Measurements from ENCODE around the gene RAI1.

Gene RAI1

GRCh38 chr17:17696882-17697633 lies 15.8 kb downstream of the RAI1 start:
- DNase-seq (ENCODE audit: low read depth): no peak
- TF ChIP-seq, protein P1, sequence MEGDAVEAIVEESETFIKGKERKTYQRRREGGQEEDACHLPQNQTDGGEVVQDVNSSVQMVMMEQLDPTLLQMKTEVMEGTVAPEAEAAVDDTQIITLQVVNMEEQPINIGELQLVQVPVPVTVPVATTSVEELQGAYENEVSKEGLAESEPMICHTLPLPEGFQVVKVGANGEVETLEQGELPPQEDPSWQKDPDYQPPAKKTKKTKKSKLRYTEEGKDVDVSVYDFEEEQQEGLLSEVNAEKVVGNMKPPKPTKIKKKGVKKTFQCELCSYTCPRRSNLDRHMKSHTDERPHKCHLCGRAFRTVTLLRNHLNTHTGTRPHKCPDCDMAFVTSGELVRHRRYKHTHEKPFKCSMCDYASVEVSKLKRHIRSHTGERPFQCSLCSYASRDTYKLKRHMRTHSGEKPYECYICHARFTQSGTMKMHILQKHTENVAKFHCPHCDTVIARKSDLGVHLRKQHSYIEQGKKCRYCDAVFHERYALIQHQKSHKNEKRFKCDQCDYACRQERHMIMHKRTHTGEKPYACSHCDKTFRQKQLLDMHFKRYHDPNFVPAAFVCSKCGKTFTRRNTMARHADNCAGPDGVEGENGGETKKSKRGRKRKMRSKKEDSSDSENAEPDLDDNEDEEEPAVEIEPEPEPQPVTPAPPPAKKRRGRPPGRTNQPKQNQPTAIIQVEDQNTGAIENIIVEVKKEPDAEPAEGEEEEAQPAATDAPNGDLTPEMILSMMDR (conservative IDR thresholded peaks at IDR 0.05; ENCODE audit: low read depth, low read length): no peak

GRCh38 chr17:17698371-17698770 lies 17.1 kb downstream of the RAI1 start:
- TF ChIP-seq, protein P1 (conservative IDR thresholded peaks at IDR 0.05; ENCODE audit: low read depth, low read length): no peak
- no peak for DNase-seq (ENCODE audit: low read depth)
- no peak overlapping the region for H3K4me3 ChIP-seq (ENCODE audit: low read length)

More at GRCh38 chr17:17696882-17697633, 15.8 kb downstream of the RAI1 start:
- H3K4me3 ChIP-seq (ENCODE audit: low read length): no peak overlapping the region

DNA sequence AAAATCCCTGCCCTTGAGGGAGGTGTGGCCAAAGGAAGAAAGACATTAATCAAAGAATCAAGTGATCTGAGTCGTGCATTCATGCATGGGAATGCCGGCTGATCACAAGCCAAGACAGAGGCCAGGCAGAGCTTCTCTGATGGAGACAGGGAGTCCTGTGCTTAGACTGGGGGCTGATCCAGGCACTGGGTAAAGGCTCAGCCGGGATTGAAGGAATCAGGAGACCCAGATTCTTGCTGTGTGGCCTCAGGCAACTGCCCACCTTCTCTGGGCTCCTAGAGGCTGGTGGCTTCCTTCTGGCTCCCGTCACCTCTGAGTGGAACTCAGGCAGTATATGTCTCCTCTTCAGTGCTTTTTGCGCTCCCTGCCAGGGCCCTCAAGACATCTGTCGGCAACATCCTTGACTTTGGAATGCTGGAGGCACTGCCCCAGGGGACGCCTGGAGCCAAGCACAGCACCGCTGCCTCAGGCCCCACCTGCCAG lies 17.7 kb downstream of the RAI1 start:
- TF ChIP-seq, protein P1 (conservative IDR thresholded peaks at IDR 0.05; ENCODE audit: low read depth, low read length): no peak
- H3K4me3 ChIP-seq (ENCODE audit: low read length): no peak overlapping the region
- no peak for DNase-seq (ENCODE audit: low read depth)

DNA sequence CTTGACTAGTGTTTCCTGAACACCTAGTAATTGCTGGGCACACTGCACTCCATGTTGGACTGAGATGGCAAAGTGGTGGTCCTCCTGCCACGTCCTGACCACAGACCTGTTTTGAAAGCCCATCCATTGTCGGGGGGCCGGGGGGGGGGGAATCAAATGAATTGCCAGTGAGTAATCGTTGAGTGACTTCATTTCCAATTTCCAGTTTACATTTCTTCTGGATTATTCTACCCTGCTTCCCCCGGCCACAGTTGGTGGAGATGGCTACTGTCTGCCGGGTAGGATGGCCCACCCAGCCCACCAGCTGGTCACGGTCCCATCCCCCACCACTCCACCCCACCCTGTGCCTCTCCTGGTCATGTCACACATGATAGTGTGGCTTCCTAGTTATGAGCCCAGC lies 18.2 kb downstream of the RAI1 start:
- DNase-seq (ENCODE audit: low read depth): no peak
- TF ChIP-seq, protein P1 (conservative IDR thresholded peaks at IDR 0.05; ENCODE audit: low read depth, low read length): no peak
- no peak overlapping the region for H3K4me3 ChIP-seq (ENCODE audit: low read length)

GRCh38 chr17:17700251-17700969 lies 19.2 kb downstream of the RAI1 start:
- TF ChIP-seq, protein P1 (conservative IDR thresholded peaks at IDR 0.05; ENCODE audit: low read depth, low read length): no peak
- H3K4me3 ChIP-seq (ENCODE audit: low read length): no peak overlapping the region
- no peak for DNase-seq (ENCODE audit: low read depth)

- no peak overlapping the region for H3K4me3 ChIP-seq (ENCODE audit: low read length)
- TF ChIP-seq, protein P1 (conservative IDR thresholded peaks at IDR 0.05; ENCODE audit: low read depth, low read length): no peak
These were observed 19.9 kb downstream of the RAI1 start for GRCh38 chr17:17701112-17701511.

More at GRCh38 chr17:17701112-17701511, 19.9 kb downstream of the RAI1 start:
- DNase-seq (ENCODE audit: low read depth): no peak
